ENCODE measurements around the gene RBMY1J.
"Not testable (repeated sequence)": the region's sequence is repeated elsewhere in the genome, so short reads cannot be mapped to it uniquely, and the experiment has no call there.

The RBMY1J gene

GRCh38 chrY:22403110-22403509, at the start of gene RBMY1J:
RBMY1J (plus strand) TSS chrY:22403410; CDS start chrY:22405448, 2,038 bp downstream.
- H3K4me1 ChIP-seq (ENCODE audit: control insufficient read depth, insufficient read depth, low read length); H3K9ac ChIP-seq (ENCODE audit: low read length); H3K4me3 ChIP-seq (ENCODE audit: low read depth, low read length); H3K27ac ChIP-seq (ENCODE audit: low read depth, low read length); H3K36me3 ChIP-seq (ENCODE audit: control insufficient read depth, insufficient read depth, low read length); H3K9me3 ChIP-seq (ENCODE audit: control insufficient read depth, insufficient read depth, low read depth, low read length); H3K27me3 ChIP-seq (ENCODE audit: control insufficient read depth, insufficient read depth, low read length): not testable (repeated sequence)

GRCh38 chrY:22367416-22367815, 35.8 kb upstream of the RBMY1J start:
- H3K9ac ChIP-seq (ENCODE audit: low read length): no peak overlapping the region
- H3K27ac ChIP-seq (ENCODE audit: low read depth, low read length): no peak overlapping the region
- no peaks in the 10 kb centered on the region for H3K4me1 ChIP-seq (ENCODE audit: control insufficient read depth, insufficient read depth, low read length)
- H3K27me3 ChIP-seq (ENCODE audit: control insufficient read depth, insufficient read depth, low read length): no peaks in the 10 kb centered on the region
- H3K4me3 ChIP-seq (ENCODE audit: low read depth, low read length): no peak overlapping the region
- H3K36me3 ChIP-seq (ENCODE audit: control insufficient read depth, insufficient read depth, low read length): no peaks in the 10 kb centered on the region
- no peaks in the 10 kb centered on the region for H3K9me3 ChIP-seq (ENCODE audit: control insufficient read depth, insufficient read depth, low read depth, low read length)

GRCh38 chrY:22370623-22371022, 32.6 kb upstream of the RBMY1J start:
- H3K27me3 ChIP-seq (ENCODE audit: control insufficient read depth, insufficient read depth, low read length): no peaks in the 10 kb centered on the region
- H3K9me3 ChIP-seq (ENCODE audit: control insufficient read depth, insufficient read depth, low read depth, low read length): no peaks in the 10 kb centered on the region
- H3K4me3 ChIP-seq (ENCODE audit: low read depth, low read length): no peak overlapping the region
- no peaks in the 10 kb centered on the region for H3K36me3 ChIP-seq (ENCODE audit: control insufficient read depth, insufficient read depth, low read length)
- no peaks in the 10 kb centered on the region for H3K4me1 ChIP-seq (ENCODE audit: control insufficient read depth, insufficient read depth, low read length)
- H3K9ac ChIP-seq (ENCODE audit: low read length): no peak overlapping the region
- H3K27ac ChIP-seq (ENCODE audit: low read depth, low read length): no peak overlapping the region

GRCh38 chrY:22373494-22373893, 29.7 kb upstream of the RBMY1J start:
- Histone ChIP-seq H3K27me3 (ENCODE audit: control insufficient read depth, insufficient read depth, low read length) (no peaks in the 10 kb centered on the region), H3K4me1 (ENCODE audit: control insufficient read depth, insufficient read depth, low read length) (no peaks in the 10 kb centered on the region), H3K9me3 (ENCODE audit: control insufficient read depth, insufficient read depth, low read depth, low read length) (no peaks in the 10 kb centered on the region), H3K27ac (ENCODE audit: low read depth, low read length) (no peak overlapping the region), H3K4me3 (ENCODE audit: low read depth, low read length) (no peak overlapping the region), H3K36me3 (ENCODE audit: control insufficient read depth, insufficient read depth, low read length) (no peaks in the 10 kb centered on the region), H3K9ac (ENCODE audit: low read length) (no peak overlapping the region)

- not testable (repeated sequence) for H3K27me3 ChIP-seq (ENCODE audit: control insufficient read depth, insufficient read depth, low read length); H3K4me1 ChIP-seq (ENCODE audit: control insufficient read depth, insufficient read depth, low read length); H3K9me3 ChIP-seq (ENCODE audit: control insufficient read depth, insufficient read depth, low read depth, low read length); H3K4me3 ChIP-seq (ENCODE audit: low read depth, low read length); H3K9ac ChIP-seq (ENCODE audit: low read length); H3K36me3 ChIP-seq (ENCODE audit: control insufficient read depth, insufficient read depth, low read length); H3K27ac ChIP-seq (ENCODE audit: low read depth, low read length)
Measured at GRCh38 chrY:22444718-22445396, 41.6 kb downstream of the RBMY1J start.

- H3K27ac ChIP-seq (ENCODE audit: low read depth, low read length); H3K9ac ChIP-seq (ENCODE audit: low read length): not testable (repeated sequence)
Measured at GRCh38 chrY:22455522-22455921, 52.3 kb downstream of the RBMY1J start.

GRCh38 chrY:22461962-22462361, 58.8 kb downstream of the RBMY1J start:
- H3K27ac ChIP-seq (ENCODE audit: low read depth, low read length); H3K4me3 ChIP-seq (ENCODE audit: low read depth, low read length); H3K4me1 ChIP-seq (ENCODE audit: control insufficient read depth, insufficient read depth, low read length); H3K27me3 ChIP-seq (ENCODE audit: control insufficient read depth, insufficient read depth, low read length); H3K9ac ChIP-seq (ENCODE audit: low read length); H3K36me3 ChIP-seq (ENCODE audit: control insufficient read depth, insufficient read depth, low read length); H3K9me3 ChIP-seq (ENCODE audit: control insufficient read depth, insufficient read depth, low read depth, low read length): not testable (repeated sequence)

More at GRCh38 chrY:22455522-22455921, 52.3 kb downstream of the RBMY1J start:
- not testable (repeated sequence) for H3K4me3 ChIP-seq (ENCODE audit: low read depth, low read length); H3K27me3 ChIP-seq (ENCODE audit: control insufficient read depth, insufficient read depth, low read length); H3K4me1 ChIP-seq (ENCODE audit: control insufficient read depth, insufficient read depth, low read length); H3K36me3 ChIP-seq (ENCODE audit: control insufficient read depth, insufficient read depth, low read length); H3K9me3 ChIP-seq (ENCODE audit: control insufficient read depth, insufficient read depth, low read depth, low read length)
